Testis (tissue), 2 donors: ENCODE results near the gene ARID5A.

Experiments
- CTCF ChIP-seq, 3 experiments: fragments of 450-650 bp in 2 of 3; fragments of 200-600 bp in 1 of 3; sonication (generic) in 1 of 3; IDR thresholded peaks; one replicate each; pipeline ENCODE4 v1.5.1; 2016 to 2019; ENCODE audit warnings: antibody characterized with exemption in 3 of 3, mild to moderate bottlenecking in 2 of 3, moderate library complexity in 1 of 3
- POLR2A ChIP-seq: fragments of 450-650 bp; IDR thresholded peaks from one replicate; pipeline ENCODE4 v1.6.1; 2017; ENCODE audit warnings: antibody characterized with exemption, mild to moderate bottlenecking, moderate library complexity

DNA sequence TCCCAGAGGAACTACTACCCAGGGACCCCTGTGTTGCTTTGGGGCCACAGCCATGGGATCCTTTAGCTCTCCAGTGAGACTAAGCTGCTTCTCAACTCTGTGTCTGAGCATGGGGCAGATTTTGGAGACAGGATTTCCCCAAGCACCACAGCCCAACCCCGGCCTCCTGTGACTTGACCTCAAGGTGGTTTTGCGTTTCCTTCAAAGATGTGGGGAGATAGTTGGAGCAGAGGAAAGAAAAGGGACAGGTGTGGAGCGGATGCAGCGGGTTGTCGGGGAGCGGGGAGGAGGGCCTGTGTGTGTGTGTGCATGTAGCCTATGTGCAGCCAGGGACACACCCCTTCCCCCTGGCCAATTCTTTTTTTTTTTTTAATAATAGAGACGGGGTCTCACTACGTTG, 10.2 kb downstream of the ARID5A start:
- TF ChIP-seq CTCF (IDR thresholded peaks at IDR 0.05) (no peak), POLR2A (no peak)
